Lung microvascular endothelial cell (primary cell): Measurements from ENCODE around the gene CACNA1D. TPM values are rescaled to one million over a fixed set of nuclear protein-coding genes. Genes with fewer than 3 reads are reported as not detected.
"Not testable (repeated sequence)": the region's sequence is repeated elsewhere in the genome, so short reads cannot be mapped to it uniquely, and the experiment has no call there.

Experiments used
- DNase-seq, 2 donors: peaks; one replicate each; pipeline versions ENCODE4 v3.0.0 to v3.0.0-alpha.2; 2010; ENCODE audit warnings: low read depth in 2 of 2
- total RNA-seq: library from RNA; depleted of rRNA; stranded (reverse); fragments of >200 nt; gene quantifications from 2 replicates; pipeline ENCODE4 v1.2.1, GENCODE V29; 2014

Gene CACNA1D
- total RNA-seq = not detected in 2 replicates

DNA sequence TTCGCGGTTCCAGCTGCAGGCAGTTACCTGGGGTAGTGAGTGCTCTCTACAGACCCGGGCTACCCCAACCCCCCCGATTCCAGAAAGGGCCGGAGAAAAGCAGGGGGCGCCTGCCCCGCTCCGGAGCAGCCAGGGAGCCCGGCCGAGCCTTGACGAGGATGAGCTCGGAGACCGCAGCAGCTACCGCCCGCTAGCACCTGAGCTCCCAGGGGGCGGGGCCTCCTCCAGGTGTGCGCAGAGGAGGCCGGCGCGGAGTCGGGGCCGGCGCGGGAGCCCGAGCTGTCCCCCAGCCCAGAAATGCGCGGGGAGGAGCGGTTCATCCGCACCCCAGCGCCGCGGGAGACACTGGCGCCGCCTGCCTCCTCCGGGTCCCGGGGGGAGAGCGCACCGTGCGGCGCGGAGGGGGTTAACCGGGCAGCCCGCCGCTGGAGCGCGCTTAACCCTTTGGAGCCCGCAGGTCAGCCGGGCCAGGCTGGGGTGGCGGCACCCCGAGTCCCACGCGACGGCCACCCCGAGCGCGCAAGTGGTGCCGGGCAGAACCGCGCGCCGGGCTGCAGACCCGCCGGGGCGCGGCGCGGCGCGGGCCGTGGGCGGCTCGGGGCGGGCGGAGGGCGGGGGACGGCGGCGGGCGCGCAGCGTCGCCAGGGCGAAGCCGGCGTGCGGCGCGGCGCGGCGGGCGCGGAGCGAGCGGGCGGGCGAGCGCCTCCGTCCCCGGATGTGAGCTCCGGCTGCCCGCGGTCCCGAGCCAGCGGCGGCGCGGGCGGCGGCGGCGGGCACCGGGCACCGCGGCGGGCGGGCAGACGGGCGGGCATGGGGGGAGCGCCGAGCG lies at the start of gene CACNA1D:
Gene CACNA1D, plus strand, starts transcription at position 649 of the 829 bp plus-strand sequence. CDS start 556 bp downstream, outside the sequence.
- no peak for DNase-seq

DNA sequence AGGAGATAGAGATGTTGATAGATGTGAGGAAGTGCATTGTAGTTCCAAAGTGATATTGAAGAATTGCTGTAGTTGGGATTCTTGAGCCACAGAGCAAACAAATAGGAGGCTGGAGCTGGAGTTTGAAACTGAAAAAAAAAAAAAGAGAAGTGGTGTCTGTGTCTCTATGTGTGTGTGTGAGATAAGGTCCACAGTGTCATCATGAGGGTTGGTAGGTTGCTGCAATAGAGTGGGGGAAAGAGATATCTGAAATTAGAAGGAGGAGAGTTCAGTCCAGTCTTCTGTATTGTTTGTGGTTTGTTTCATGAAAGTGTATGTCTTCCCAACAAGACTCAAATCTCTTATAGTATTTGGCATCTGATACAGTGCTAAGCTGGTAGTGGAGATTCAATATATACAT lies 37.3 kb upstream of the CACNA1D start:
- no peak for DNase-seq

DNA sequence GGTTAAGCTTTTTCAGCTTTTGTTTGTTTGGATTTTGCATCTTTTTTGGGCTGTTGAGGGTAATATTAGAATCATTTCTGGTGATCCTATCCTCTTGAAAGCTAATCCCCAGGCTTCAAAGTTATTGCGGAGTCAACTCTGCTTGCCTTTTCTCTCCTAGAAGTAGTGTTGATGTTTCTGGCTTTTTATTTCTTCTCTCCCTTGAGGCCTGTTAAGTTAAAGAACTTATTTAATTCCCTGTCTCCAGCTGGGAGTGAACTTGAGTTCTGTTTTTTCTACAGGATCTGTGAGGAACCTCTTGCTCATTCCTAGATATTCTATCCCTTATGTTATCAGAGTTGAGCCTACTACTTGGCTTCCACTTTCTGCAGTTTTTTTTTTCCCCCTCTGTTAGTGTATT lies 34.1 kb upstream of the CACNA1D start:
- DNase-seq = no peak

DNA sequence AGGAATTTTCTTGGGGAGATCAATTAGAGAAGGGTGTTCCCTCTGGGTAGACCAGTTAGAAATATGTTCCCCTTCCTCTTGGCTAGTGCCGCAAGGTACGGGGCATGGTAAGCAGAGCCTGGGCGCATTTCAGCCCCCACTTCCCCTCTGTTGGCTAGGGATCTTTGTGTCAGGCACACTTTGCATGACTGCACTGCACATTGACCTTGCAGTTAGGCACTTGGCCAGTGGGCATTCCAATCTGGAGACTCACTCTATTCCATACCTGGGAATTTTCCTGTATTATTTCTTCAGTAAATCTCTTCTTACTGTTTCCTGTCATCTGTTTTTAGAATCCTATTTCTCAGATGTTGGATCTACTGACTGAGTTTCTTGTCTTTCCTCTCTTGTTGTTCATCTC lies 30.0 kb upstream of the CACNA1D start:
- peak in 1 of 2 donors; percentile 3 for DNase-seq

DNA sequence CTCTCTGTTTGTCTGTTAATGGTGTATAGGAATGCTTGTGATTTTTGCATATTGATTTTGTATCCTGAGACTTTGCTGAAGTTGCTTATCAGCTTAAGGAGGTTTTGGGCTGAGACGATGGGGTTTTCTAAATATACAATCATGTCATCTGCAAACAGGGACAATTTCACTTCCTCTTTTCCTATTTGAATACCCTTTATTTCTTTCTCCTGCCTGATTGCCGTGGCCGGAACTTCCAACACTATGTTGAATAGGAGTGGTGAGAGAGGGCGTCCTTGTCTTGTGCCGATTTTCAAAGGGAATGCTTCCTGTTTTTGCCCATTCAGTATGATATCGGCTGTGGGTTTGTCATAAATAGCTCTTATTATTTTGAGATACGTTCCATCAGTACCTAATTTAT lies 24.7 kb upstream of the CACNA1D start:
- not testable (repeated sequence) for DNase-seq

DNA sequence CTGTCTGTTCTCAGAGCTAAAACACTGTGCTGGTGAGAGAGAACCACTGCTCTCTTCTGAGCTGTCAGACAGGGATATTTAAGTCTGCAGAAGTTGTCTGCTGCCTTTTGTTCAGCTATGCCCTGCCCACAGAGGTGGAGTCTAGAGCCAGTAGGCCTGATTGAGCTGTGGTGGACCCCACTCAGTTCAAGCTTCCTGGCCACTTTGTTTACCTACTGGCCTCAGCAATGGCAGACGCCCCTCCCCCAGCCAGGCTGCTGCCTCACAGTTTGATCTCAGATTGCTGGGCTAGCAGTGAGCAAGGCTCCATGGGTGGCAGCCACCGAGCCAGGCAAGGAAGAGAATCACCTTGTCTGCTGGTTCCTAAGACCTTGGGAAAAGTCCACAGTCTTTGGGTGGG lies 21.0 kb upstream of the CACNA1D start:
- DNase-seq = no peak

DNA sequence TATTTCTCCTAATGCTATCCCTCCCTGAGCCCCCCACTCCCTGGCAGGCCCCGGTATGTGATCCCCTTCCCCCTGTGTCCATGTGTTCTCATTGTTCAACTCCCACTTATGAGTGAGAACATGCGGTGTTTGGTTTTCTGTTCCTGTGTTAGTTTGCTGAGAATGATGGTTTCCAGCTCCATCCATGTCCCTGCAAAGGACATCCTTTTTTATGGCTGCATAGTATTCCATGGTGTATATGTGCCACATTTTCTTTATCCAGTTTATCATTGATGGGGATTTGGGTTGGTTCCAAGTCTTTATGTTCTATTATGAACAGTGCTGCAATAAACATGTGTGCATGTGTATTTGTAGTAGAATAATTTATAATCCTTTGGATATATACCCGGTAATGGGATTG lies 18.0 kb upstream of the CACNA1D start:
- not testable (repeated sequence) for DNase-seq

DNA sequence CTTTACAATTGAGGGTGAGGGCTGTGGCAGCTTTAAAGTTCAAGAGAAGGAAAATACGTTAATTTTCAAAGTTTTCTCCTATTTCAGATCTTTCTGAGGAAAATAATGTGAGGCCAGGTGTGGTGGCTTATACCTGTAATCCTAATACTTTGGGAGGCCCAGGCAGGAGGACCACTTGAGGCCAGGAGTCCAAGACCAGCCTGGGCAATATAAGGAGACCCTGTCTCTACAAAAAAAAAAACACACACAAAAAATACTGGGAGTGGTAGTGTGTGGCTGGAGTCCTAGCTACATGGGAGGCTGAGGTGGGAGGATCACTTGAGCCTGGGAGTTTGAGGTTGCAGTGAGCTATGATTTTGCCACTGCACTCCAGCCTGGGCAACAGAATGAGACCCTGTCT lies 16.7 kb upstream of the CACNA1D start:
- DNase-seq = not testable (repeated sequence)

DNA sequence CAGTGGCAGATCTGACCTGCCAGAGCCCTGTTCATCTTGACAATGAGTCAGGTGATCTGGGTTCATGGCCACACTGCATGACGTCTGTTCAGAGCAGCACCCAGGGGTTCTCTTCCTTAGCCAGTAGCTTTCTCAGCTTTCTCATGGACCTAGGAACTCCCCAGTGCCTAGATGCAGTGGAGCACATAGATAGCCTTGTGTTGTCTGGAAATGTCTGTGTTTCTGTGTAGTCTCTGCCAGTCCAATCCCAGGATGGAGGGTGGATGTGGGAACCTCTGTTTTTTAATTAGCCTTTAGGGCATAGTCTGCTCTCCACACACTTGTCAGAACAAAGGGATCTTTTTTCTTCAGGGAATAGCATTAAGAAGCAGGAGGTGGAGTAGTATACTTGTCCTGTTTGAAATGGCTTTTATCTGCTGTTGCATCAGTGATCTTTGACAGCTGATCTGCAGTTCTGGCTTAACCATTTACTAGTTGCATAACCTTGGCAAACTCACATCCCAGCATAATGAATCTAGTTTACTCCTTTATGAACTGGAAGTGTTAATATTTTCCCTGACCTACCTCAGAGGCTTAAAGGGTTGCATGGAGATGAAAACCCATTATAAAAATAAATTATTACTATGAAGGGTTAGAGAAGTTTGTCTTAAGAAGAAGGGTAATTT lies 16.1 kb upstream of the CACNA1D start:
- DNase-seq = no peak

DNA sequence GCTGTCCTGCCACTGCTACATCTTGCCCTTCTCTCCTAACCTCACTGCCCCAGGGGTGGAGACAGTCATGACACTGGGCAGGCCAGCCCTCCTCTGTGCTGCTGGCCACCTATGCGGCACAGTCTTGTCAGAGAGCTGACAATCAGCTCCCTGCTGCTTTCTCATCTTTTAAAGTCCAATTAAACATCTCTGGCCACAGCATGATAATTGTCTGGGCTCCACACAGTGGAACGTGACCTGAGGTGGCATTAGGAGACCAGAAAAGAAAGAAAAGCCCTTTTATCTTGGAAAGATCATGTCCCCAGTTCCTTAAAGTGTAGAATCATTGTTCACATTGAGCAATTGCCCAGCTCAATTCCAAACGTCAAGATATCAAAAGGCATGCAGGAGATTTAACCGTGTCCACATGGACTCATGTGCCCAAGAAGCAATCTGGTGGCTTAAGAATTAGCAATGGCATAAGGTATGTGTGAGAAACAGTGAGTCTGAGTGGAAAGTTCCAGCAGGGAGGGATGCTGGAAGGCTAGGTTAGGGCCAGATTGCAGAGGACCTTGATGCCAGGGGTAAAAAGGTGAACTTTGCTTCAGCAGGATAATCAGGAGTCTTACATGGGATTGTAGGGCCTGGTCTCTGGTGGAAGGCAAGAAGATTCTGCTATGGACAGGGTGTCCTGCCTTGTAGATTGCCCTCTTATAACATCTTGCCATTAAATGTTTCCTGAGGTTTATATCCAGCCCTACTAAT lies 15.3 kb upstream of the CACNA1D start:
- DNase-seq = no peak

DNA sequence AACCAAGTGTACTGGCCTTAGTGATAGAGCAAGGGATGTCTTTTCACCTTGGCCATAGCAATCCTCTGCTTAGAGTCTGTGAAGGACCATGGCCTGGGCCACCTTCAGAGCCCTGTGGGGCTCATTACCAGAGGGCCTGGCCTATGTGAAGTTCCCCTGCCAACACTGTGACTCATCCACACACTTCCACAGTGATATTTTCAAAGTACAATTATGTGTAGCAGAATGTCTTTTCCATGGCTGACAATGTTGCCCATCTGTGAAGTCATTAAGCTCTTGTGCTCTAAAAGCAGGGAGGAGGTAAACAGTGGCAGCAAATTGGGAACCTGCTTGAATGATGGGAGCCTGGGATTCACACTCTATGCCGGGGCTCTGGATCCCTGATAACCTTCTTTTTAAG lies 12.2 kb upstream of the CACNA1D start:
- no peak for DNase-seq

DNA sequence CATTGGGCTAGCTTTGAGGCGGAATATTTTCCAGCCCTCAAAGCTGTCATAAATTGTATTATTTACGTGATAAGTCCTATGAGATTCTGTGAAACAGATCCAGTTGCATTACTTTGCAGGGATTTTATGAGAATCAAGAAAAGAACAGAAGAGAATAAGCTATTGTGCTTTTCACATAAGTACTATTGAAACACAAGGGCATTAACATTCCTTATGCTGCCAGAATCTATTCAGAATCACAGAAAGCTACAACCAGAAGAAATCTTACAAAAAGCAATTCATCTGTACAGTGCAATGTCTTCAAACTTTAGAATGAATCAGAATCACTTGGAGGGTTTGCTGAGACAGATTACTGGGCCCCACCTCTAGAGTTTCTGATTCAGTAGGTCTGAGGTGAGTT lies 10.6 kb upstream of the CACNA1D start:
- no peak for DNase-seq

DNA sequence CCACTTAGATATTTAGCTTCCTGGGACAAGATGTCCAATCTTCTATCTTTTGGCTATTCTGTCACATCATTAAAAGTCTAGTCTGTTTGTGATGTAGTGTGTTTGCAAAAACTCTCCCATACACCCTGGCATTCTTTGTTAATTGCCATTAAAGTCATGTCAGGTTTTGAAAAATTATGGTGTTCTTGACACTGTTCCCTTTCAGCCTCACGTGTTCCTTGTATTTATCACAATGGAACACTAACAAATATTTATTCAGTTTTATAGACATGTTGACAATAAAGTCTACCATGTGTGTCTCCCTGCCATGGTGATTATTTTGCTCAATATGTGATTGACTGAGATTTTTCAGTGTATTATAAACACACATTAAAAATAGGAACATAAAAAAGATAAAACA lies 9.4 kb upstream of the CACNA1D start:
- DNase-seq = no peak

DNA sequence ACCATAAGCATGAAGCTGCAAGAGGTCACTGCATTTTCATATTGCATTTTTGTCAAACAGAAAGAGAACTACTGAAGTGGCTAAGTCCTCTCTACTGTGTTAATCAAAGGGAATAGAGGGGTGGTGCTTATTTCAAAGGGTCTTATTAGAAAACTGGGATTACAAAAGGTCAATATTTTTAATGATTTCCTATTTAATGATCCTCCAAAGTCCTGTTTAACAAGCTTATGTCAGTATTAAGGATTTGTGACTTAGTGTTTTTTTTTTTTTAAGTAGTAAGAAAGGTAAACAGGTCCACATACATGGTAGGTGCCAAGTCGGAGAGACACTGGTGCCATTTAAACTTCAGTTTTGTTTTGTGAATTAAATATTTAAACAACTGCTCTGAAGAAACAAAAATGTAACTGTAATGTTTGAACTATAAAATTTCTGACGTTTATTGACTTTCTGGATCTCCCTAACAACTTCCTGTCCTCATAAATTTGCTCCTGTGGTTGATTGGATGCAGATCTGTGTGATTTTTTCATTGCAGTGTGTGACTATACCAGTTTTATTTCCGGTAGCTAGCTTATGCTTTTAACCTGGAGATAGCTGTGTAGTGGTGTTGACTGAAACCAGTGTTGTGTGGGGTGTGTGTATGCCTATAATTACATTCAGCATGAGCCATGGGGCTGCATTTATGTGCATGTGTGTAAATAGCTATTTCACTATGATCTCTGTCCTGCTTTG lies 8.6 kb upstream of the CACNA1D start:
- DNase-seq = no peak

DNA sequence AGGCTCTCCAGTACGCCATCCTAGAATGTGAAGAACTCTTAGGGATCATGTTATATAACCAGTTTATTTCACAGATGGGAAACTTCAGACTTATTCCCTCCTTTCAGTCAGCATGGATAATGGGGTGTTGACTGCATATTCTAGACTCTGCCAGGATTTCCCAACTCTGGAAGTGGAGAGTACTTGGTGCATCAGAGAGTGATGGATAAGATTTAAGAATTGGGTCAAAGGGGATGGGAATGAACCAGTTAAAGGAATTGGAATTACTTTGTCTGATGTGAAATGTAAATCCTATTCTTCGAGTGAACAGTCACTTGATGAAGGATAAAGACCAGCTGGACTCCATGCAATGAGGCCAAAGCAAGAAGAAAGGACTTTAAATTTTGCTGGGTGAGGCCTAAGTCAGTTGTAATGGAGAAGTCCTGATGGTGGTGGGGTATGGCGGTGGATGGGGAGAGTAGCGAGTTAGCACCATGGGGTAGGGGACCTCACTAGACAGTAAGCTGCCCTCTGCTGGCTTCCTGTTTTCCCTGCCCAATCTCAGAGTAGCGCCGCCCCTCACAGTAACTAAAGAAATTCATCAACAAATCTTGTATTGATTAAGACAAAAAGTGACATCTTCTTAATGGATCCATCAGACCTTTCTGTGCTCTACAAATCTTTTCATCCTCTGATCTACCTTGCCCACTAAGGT lies 7.3 kb upstream of the CACNA1D start:
- no peak for DNase-seq

DNA sequence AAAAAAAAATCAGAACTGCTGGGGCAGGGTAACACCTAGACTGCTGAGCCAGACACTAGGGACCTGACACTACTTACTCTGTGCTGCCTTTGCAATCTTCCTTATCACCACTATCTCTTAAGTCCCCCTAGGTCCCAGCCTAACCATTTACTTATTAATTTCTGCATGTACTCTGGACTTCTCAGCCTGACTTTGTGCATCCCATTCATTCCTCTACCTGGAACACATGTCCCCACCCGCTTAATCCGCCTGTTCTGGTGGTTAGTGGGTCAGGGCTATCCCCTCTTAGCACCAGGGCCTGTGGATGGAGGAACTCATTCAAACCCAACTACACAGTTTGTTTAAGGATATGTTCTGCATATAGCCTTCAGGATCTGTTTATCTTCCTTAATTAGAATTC lies 5.0 kb upstream of the CACNA1D start:
- DNase-seq = no peak

DNA sequence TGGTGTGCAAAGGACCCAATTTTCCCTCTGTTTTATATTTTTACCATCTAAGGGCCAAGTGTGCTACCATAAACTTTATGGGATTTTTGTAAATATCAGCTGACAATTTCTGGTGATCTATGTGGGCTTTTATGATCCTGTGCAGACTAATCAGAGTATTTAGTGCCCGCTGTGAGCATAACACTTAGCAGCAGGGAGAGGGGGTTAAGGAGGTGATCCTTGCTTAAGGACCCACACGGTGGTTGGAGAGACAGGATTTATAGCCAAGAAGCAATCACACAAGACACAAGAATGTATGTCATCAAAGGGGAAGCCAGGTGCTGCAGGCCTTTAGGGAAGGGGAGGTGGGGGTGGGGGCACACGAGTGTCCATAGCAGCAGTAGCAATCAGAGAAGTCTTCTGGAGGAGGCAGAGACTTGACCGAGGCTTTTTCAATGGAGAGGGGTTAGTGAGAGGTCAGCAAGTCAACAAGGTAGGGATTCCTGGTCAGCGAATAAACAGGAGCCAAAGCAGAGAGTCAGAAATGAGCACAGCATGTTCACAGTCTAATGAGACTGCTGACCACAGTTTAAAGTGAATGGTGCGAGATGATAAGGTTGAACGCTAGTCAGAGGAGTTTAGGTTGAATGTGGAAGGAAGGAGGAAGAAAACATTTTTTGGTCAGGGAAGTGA lies 4.5 kb upstream of the CACNA1D start:
- DNase-seq = no peak

DNA sequence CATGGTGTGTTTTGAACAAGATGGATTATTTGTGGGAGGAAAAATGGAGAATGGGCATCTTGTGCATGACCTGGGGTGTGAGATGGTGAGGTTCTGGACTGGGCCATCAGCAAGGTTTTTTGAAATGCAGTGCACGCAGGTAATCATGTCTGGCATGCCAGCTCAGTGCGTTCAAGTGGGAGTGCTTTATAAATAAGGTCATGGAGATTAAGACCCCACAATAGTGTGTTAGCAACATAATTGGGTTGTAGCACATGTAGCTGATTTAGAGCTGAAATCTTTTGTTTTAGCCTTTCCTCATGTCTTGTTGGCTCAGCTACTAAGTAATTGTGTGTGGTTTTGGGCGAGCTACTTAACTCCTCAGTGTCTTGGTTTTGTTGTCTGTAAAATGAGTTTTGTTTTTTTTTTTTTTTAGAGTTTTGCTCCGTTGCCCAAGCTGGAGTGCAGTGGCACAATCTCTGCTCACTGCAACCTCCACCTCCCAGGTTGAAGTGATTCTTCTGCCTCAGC lies 3.9 kb upstream of the CACNA1D start:
- no peak for DNase-seq

DNA sequence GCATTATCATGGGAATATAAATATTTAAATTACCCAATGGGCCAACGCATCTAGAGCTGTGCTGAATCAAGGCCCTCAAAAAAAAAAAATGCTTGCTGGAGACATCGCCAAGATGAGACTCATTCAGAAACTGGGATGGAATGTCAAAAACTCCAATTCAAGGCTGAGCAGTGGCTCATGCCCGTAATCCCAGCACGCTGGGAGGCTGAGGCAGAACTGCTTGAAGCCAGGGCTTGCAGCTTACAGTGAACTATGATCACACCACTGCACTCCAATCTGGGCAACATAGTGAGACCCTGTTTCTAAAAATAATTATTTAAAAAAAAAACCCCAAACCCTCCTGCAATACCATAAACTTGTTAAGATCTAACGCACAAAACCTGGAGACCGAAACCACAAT lies 3.1 kb upstream of the CACNA1D start:
- no peak for DNase-seq

DNA sequence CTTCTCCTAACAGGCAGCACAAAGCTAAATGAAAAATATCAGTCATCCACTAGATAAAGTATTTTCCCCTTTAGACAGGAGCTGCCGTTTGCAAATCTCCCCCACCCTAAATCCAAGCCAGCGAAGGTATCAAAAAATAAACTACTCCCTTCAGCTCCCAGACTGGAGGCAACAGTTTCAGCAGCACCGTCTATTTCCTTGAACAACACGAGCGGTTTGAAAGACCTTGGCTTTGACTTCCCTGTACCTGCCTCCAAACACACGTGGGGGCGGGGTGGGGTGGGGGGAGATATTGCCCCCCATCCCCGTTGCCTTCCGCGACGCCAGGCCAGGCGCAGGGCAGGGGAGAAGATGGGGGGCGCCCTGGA lies 832 bp upstream of the CACNA1D start:
- DNase-seq = no peak
